Sciatic nerve (tissue), 2 donors: ENCODE data around the gene ZNF438. TPM values are rescaled to one million over a fixed set of nuclear protein-coding genes. Genes with fewer than 3 reads are reported as not detected.

ENCODE experiments used
- ATAC-seq: fragments of 200-7000 bp; cut with Tn5 transposase; one replicate; pipeline ENCODE4 v1.9.1; 2020; ENCODE audit warnings: mild to moderate bottlenecking, moderate library complexity
- DNase-seq: peaks from one replicate; pipeline ENCODE4 v3.0.0-alpha.2; 2020; ENCODE audit warnings: low spot score
- intact Hi-C: fragments of 100-400 bp; cut with DNase I; formaldehyde crosslinking; loops from one replicate; pipeline ENCODE4 v1.14.2; 2022
- total RNA-seq: library from RNA; stranded (reverse); fragmentation: NEBNext Ultra II Directional; extraction: Animal tissue kit (Norgen Biotek cat#: 25700); gene quantifications from one replicate; pipeline ENCODE4 v1.2.1, GENCODE V29; 2021
- donor health status: DM: no; HTN: no; CAD: no.
- donor health status: DM: no; HTN: no; CAD: no.

The ZNF438 gene
- total RNA-seq, 1 donor from 2014 or later: 15.3 TPM

DNA sequence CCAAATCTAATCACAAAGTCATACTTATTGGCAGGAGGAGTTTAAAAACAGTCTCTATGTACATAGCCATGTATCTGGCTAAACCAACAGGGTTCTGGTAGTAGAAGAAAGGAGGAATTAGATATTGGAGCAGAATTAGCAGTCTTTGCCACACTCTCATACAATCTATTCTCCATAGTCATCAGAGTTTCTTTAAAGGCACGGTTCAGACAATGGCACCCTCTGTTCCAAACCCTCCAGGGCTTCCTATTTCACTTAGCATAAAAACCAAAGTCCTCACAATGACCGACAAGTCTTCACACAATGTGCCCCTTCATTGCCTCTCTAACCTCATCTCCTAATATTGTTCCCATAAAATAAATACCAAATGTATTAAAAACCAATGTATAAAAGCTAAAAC lies 12.7 kb downstream of the ZNF438 start:
- intact Hi-C loops: no loop called here
- ATAC-seq: peak; percentile 65
- DNase-seq: no peak

GRCh38 chr10:31018356-31018750 lies 13.3 kb downstream of the ZNF438 start:
- DNase-seq (no peak), ATAC-seq (no peak)
- intact Hi-C loops: no loop called here

GRCh38 chr10:31017534-31018355 lies 13.9 kb downstream of the ZNF438 start:
- intact Hi-C loops: no loop called here
- ATAC-seq (no peak), DNase-seq (no peak)

DNA sequence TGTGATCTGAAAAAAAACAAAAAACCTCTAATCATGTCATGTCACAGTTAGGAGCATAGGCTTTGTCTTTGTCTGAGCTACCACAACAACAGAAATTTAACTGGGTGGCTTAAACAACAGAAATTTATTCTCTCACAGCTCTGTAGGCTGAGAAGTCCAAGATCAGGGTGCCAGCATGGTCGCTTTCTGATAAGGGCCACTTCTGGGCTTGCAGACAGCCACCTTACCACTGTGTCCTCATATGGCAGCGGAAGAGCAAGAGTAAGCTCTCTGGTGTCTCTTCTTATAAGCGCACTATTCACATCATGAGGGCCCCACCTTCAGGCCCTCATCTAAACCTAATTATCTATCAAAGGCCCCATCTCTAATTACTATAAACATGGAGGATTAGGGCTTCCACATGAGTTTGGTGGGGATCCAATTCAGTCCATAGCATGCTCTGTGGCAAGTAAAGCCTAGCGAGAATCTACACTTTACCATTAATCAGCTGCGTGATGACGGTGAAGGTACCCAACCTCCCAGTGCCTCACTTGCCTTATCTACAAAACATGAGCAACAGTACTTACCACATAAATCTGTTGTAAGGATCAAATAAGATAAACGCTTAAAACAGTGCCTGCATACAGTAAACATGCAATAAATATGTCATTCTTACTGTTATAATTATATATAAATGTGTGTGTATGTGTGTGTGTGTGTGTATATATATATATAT lies 17.3 kb downstream of the ZNF438 start:
- DNase-seq (no peak), ATAC-seq (no peak)
- intact Hi-C loops: no loop called here

DNA sequence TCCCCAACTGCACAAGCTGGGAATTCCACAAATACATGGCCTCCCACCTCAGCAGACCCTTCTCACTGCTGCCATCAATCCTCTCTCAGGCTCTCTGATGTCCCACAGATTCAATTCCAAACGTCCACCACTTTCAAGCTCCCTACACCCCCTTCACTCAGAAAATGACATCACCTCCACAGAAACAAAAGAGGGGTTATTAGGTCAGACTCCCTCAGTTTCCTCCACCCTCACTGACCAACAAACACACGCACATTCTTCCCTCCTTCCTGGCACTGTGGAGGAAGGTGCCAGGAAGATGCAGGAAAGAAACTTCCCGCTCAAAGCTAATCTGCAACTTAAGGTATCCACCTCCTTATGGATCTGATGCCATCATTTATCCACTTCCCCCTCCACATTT lies 18.3 kb downstream of the ZNF438 start:
- ATAC-seq: no peak
- DNase-seq: no peak
- intact Hi-C loops: no loop called here

DNA sequence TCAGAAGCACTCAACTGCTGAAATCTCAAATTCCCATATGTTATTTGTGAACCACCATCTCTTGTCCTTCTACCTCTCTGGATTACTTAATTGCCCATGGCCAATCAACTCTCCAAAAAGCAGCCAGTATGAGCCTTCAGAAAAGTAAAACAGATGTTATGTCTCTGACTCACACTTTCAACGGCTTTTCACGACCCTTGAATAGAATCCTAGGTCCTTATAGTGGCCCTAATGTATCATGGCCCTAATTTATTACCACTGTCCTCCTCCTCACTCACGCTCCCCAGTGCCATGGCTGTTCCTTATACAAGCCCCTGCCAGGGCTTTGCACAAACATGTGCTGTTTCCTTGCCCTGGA lies 20.0 kb downstream of the ZNF438 start:
- ATAC-seq: no peak
- intact Hi-C loops: no loop called here
- no peak for DNase-seq

DNA sequence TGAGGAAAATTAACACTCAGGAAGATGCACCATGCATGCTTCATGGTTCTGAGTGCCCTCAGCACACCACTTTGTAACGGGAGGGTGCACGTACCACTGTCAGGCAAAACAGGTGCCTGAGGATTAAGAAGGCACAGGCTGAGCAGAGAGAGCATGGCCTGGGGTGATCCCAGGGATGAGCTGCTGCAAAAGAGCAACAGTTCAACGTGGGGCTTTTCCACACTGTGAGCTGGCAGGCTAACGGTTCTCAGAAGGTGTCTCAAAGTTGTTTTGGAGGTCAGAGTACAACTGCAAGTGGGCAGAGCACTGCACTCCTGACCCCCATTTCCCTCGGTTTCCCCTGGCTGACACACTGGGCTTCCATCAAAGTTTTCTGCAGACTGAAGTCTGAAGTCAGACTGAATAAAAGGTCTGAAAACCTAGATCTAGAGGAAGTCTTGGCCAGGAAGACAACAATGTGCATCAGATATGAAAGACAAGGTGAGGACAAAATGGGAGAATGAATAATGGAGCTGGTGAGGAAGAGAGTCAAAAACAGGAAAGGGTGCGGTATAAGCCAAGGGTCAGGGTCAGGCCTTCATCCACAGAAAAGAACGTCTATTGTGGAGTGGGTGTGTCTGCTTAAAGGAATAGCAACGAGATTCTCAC lies 20.5 kb downstream of the ZNF438 start:
- intact Hi-C loops: no loop called here
- DNase-seq (no peak), ATAC-seq (peak; percentile 81)

- intact Hi-C loops: no loop called here
Measured at GRCh38 chr10:31010062-31010461, 21.6 kb downstream of the ZNF438 start.

GRCh38 chr10:31005895-31006294 lies 25.8 kb downstream of the ZNF438 start:
- no peak for ATAC-seq
- DNase-seq: no peak
- intact Hi-C loops: no loop called here

More at GRCh38 chr10:31010062-31010461, 21.6 kb downstream of the ZNF438 start:
- no peak for DNase-seq
- ATAC-seq: no peak

DNA sequence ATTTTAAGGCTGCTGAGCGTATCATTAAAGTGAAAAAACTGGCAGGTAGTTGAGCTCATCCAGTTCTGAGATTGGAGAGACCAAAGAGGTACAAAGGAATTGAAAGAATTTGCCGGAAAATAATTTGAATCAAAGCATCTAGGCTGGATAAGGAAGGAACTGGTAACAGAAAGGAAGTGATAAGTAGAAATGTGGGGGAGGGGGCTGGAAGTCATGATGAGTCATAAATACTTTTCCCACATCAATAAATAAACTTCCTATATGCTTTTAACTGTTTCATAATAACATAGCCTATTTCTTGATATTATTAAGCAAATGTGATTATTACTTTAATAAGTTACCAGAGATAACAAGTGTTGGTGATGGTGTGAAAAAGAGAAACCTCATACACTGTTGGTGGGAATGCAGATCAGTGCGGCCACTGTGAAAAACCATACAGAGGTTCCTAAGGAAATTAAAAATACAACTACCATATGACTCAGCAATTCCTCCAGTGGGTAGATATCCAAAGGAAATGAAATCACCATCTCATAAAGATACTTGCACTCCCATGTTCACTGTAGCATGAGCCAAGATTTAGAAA lies 27.0 kb downstream of the ZNF438 start:
- ATAC-seq (no peak), DNase-seq (no peak)
- intact Hi-C loops: no loop called here

GRCh38 chr10:31001740-31002139 lies 29.9 kb downstream of the ZNF438 start:
- ATAC-seq (no peak), DNase-seq (no peak)
- intact Hi-C loops: no loop called here

DNA sequence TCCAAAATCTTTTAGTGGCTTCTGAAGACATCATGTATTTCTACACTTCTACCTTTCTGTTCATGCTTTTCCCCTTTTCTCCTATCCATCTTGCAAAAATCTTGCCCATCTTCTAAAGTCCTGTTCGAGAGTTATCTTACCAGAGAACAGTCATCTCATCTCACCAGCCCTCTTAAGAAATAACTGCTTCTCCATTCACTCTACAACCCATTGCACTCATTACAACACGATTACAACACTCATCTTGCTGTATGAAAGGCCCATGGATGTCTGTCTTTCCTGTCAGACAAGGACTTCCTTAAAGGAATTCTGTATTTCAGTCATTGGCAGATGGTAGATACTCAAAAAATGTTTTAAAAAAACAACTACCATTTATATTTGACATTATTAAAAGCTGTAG lies 30.8 kb downstream of the ZNF438 start:
- intact Hi-C loops: no loop called here
- DNase-seq (no peak), ATAC-seq (no peak)

GRCh38 chr10:31000071-31000782 lies 31.4 kb downstream of the ZNF438 start:
- intact Hi-C loops: no loop called here
- ATAC-seq: no peak

DNA sequence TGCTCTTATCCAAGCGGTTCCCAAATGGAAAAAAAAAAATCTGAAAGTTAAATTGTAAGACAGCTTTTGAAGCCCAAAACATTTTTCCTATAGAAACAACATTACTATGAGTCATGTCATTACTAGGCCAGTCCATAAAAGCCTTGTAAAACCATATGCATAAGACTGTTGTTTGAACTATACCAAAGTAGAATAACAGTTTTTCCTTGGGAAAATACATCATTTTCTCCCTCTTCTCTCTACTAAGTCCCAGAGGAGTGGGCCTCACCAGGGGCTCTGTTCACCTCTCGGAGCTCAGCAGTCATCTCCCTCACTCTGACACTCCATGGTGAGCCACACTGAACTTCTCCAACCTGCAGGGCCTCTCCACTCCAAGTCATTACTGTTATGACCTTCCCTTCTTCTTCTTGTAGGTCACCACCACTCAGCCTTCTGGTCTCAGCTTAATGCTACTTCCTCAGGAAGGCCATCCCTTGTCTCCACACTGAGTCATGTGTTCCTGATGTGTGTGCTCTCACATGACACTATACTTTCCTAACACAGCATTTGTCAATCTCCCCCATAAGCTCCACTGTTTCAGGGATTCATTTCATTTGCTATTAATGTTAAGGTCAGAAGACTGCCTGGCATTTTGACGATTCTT lies 32.5 kb downstream of the ZNF438 start:
- DNase-seq: no peak
- ATAC-seq: peak; percentile 88
- intact Hi-C loops: no loop called here

More at GRCh38 chr10:31000071-31000782, 31.4 kb downstream of the ZNF438 start:
- DNase-seq: no peak

- ATAC-seq: no peak
- no peak for DNase-seq
- intact Hi-C loops: no loop called here
Measured at GRCh38 chr10:30997536-30998235, 34.0 kb downstream of the ZNF438 start.

GRCh38 chr10:30996481-30997005 lies 35.1 kb downstream of the ZNF438 start:
- intact Hi-C loops: no loop called here
- ATAC-seq: no peak
- no peak for DNase-seq

DNA sequence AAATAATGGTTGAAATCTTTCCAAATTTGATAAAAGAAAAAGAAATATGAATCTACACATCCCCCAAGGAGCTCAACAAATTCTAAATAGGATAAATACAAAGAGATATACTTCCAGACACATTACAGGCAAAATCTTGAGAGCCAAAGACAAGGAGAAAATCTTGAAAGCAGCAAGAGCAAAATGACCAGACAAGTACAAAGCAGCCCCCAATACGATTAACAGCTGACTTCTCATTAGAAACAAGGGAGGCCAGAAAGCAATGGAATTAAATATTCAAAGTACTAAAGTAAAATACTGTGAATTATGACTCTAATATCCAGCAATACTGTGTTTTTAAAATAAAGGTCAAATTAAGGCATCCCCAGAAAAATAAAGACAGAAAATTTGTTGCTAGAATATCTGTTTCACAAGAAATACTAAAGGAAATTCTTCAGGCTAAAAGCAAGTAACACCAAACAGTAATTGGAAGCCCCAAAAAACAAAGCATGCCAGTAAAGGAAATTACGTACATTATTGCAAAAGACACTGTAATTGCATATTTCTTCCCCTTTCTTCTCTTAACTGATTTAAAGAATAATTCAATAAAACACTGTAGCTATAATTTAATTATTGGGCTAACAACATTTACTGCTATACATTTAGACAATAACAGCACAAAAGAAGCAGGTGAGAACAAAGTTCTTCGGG lies 36.4 kb downstream of the ZNF438 start:
- intact Hi-C loops: no loop called here
- ATAC-seq: no peak
- no peak for DNase-seq
